ENCODE results near the gene CRABP2.
A peak's percentile ranks its signal among the peaks of the same experiment; 100 is the strongest.

CRABP2 gene

DNA sequence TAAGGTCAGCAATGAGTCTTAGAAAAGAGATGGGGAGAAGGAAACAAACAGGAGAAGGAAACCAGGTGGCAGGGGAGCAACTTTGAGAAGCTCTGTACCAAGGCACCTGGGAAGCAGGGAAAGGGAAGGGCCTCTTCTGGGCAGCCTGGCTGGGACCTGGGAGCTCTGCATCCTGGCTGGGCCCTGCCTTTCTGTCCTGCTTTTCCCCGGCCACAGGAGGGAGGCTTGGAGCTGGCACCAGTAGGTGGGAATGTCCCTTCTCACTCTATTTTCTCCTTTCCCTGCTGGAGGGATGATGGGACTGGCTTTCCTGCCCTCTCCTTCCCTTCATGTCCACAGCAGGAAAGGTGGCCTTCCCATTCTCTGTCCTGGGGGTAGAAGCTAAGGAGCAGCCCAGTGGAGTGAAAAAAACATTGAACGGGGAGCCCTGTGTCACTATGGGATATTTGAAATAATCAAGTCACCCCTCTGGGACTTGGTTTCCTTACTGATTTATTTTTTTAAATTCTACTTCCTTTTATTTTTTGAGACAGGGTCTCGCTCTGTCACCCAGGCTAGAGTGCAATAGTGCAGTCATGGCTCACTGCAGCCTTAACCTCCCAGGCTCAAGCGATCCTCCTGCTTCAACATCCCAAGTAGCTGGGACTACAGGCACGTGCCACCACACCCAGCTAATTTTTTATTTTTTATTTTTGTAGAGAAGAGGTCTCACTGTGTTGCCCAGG is 23.1 kb downstream of the CRABP2 start:
- TF ChIP-seq POU2F2 (IDR thresholded peaks at IDR 0.05; ENCODE audit: low read depth, low read length) (no peak), POLR2AphosphoS5 (IDR thresholded peaks at IDR 0.05; ENCODE audit: low read depth, low read length) (no peak), SPI1 (IDR thresholded peaks at IDR 0.05; ENCODE audit: low read depth, low read length) (no peak), POLR2A (IDR thresholded peaks at IDR 0.05; ENCODE audit: low read depth, low read length) (no peak), TAF1 (IDR thresholded peaks at IDR 0.05; ENCODE audit: low read depth, low read length) (no peak), PAX5 (IDR thresholded peaks at IDR 0.05; ENCODE audit: insufficient read depth, low read length, severe bottlenecking) (no peak)
- FAIRE-seq = no peak
- DNase-seq (ENCODE audit: insufficient read length, low spot score) = no peak

DNA sequence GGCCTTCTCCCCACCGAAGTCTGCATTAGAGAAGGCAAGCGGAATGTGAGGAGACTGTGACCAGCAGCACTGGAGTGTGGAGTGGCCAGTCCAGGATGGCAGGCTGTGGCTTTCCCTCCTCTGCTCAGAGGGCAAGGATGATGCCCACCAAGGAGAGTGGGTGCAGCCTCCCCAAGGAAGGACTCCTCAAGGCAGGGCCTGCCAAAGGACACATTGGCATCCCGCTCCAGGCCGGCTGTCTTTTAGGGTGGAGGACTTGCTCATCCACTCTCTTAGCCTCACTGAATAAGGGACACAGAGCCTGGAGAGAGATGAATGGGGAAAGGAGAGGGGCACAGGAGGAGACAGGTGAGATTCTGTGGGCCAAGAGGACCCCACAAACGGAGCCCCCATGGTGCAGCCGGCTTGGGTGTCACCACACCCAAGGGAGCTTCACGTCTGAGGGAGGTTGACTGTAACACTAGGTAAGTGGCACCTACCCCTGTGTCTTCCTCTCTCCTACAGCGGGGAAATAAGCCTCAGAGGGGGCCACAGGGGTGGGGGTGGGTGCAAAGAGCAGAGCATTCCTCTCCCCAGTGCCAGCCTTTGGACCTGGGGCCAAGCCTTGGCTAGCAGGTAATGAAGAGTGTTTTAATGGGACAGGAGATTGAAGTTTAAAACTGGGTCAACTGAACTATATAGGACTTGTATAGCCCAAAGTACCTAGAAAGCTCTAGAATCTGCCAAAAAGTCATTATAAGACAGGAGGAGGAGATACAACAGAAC is 24.0 kb downstream of the CRABP2 start:
- no peak for TF ChIP-seq PAX5 (IDR thresholded peaks at IDR 0.05; ENCODE audit: insufficient read depth, low read length, severe bottlenecking)
- TF ChIP-seq POLR2A (IDR thresholded peaks at IDR 0.05; ENCODE audit: low read depth, low read length) = no peak
- no peak for TF ChIP-seq POU2F2 (IDR thresholded peaks at IDR 0.05; ENCODE audit: low read depth, low read length)
- TF ChIP-seq POLR2AphosphoS5 (IDR thresholded peaks at IDR 0.05; ENCODE audit: low read depth, low read length) = no peak
- TF ChIP-seq TAF1 (IDR thresholded peaks at IDR 0.05; ENCODE audit: low read depth, low read length) = no peak
- TF ChIP-seq SPI1 (IDR thresholded peaks at IDR 0.05; ENCODE audit: low read depth, low read length) = no peak
- DNase-seq (ENCODE audit: insufficient read length, low spot score) (no peak), FAIRE-seq (no peak)

DNA sequence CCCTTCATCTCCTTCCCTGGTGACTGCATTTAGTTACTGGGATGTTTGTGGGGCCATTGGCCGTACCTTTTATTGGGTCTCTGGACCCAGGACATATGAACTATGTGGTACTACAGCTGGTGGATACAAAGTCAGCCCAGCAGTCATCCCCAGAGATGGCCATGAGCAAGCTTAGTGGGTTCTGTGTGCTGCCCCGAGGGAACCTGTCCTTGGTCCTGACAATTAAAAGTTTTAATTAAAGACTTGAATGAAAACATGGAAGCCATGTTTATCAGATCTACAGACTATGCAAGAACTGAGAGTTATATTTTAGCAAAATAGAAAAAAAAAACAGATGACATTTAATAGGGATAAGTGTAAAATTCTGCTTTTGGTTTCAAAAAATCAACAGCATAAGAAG is 25.3 kb downstream of the CRABP2 start:
- no peak for FAIRE-seq
- no peak for DNase-seq (ENCODE audit: insufficient read length, low spot score)
- TF ChIP-seq POLR2A (IDR thresholded peaks at IDR 0.05; ENCODE audit: low read depth, low read length) (no peak), SPI1 (IDR thresholded peaks at IDR 0.05; ENCODE audit: low read depth, low read length) (no peak), POLR2AphosphoS5 (IDR thresholded peaks at IDR 0.05; ENCODE audit: low read depth, low read length) (no peak), POU2F2 (IDR thresholded peaks at IDR 0.05; ENCODE audit: low read depth, low read length) (no peak), TAF1 (IDR thresholded peaks at IDR 0.05; ENCODE audit: low read depth, low read length) (no peak), PAX5 (IDR thresholded peaks at IDR 0.05; ENCODE audit: insufficient read depth, low read length, severe bottlenecking) (no peak)

DNA sequence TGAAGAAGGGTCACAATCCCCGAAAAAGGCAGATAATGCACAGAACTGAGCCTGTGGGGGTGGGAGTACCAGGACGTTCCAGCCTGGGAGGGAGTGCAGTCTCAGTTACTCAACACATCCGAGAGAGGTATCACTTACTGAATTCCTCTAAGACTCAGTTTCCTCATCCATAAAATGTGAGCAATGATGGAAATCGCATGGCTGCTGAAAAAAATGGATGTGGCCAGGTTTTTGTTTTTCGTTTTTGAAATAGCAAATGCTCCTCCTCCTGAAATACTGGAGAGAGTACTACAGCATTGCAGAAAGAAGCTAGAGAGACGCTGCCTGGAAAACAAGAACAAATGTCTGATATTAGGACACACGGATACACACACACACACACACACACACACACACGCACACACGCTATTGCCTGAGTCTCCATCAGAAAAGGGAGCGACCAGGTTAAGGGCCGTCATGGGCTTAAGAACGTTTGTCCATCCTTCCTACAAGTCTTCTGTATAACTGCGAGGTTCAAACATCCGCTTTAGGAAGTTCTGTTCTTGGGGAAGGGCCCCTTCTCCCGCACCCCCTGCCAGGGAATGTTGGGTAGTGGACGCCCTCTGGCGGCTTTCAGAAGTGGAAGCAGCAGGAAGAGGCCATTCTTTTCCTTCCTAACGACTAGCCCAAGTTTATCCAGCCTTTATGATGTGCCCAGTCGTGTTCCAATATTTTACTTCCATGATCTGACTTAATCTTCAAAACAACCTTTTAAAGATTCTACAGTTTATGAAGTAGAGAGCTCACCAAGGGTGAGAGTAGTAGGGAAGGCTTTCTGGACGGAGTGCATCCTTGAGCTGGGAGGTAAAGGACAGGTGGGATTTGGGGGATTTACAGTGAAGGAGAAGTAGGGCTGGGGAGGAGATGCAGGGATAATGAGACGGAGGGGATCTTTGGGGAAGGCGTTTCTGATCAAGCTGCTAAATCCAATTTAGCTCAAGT is 27.5 kb downstream of the CRABP2 start:
- FAIRE-seq (peak; percentile 75), DNase-seq (ENCODE audit: insufficient read length, low spot score) (no peak)
- TF ChIP-seq POLR2AphosphoS5 (IDR thresholded peaks at IDR 0.05; ENCODE audit: low read depth, low read length) = no peak
- no peak for TF ChIP-seq POU2F2 (IDR thresholded peaks at IDR 0.05; ENCODE audit: low read depth, low read length)
- TF ChIP-seq SPI1 (IDR thresholded peaks at IDR 0.05; ENCODE audit: low read depth, low read length) = no peak
- no peak for TF ChIP-seq TAF1 (IDR thresholded peaks at IDR 0.05; ENCODE audit: low read depth, low read length)
- no peak for TF ChIP-seq POLR2A (IDR thresholded peaks at IDR 0.05; ENCODE audit: low read depth, low read length)
- no peak for TF ChIP-seq PAX5 (IDR thresholded peaks at IDR 0.05; ENCODE audit: insufficient read depth, low read length, severe bottlenecking)

DNA sequence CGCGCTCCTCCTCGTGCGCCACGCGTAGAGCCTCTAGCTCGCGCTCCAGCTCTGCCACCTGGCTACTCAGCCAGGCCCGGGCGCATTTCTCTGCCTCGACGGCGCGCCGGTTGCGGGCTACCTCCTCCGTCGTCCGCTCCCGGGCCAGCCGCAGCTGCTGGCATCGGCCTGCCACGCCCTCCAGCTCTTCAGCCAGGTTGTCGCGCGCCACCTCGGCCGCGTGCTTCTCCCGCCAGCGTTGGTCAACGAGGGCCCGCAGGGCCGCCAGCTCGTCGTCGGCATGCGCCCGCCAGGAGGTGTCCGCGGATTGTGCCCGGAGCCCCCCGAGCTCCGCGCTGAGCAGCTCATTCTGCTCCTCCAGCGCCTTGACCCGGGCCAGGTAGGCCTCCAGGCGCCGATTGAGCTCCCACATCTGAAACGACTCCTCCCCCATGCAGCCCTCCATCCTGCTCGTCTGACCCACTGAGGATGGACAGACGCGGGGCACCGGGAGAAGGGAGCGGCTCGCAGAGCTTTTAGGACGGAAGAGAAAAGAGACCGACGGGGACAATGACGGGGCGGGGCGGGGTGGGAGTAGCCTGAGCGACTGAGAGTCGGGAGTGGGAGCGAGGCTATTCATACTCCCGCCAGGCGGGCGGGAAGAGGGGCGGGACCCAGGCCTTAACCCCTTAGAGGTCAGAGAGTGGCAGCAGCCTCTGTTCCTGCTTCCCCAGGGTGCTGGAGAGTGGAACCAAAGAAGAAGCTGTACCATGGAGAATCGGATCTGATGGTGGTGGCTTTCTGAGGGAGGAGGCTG is 28.4 kb downstream of the CRABP2 start, which contains the start of gene NES:
Gene NES (minus strand): TSS at position 588 of the 796 bp plus-strand sequence. CDS start 143 bp downstream, at position 445.
- DNase-seq (ENCODE audit: insufficient read length, low spot score) (no peak), FAIRE-seq (no peak)
- no peak for TF ChIP-seq SPI1 (IDR thresholded peaks at IDR 0.05; ENCODE audit: low read depth, low read length)
- TF ChIP-seq POU2F2 (IDR thresholded peaks at IDR 0.05; ENCODE audit: low read depth, low read length) = no peak
- no peak for TF ChIP-seq PAX5 (IDR thresholded peaks at IDR 0.05; ENCODE audit: insufficient read depth, low read length, severe bottlenecking)
- TF ChIP-seq TAF1 (IDR thresholded peaks at IDR 0.05; ENCODE audit: low read depth, low read length) = no peak
- no peak for TF ChIP-seq POLR2AphosphoS5 (IDR thresholded peaks at IDR 0.05; ENCODE audit: low read depth, low read length)
- TF ChIP-seq POLR2A (IDR thresholded peaks at IDR 0.05; ENCODE audit: low read depth, low read length) = no peak

DNA sequence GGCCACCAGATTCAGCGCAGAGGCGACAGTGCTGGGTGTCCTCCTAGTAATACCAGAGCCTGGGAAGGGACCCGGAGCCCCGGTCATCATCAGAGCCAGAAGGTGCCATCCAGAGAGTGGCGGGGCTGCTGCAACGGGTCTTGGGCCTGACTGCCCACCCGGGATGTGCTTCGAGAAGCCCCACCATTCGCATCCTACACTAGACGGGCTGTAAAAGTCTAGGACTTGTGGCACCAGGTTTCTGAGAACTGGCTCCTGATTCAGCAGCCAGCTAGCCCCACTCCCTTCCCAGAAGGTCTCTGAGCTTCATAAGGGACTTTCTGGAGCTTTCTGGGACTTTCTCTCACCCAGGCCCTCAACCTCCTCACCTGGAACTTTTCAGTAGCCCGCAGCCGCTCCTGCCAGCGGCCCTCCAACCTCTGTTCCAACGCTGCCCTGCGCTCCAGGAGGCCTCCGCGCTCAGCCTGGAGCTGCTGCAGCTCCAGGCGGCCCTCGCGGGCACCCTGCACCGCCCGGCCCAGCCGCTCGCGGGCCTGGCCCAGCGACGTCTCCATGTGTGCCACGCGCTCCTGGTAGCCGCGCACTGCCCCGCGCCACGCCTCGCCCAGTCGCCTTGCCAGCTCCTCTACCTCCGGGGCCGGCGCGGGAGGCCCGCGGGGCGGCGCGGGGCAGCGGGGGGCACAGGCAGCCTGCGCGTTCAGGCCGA is 29.1 kb downstream of the CRABP2 start:
- FAIRE-seq (no peak), DNase-seq (ENCODE audit: insufficient read length, low spot score) (no peak)
- TF ChIP-seq POLR2A (IDR thresholded peaks at IDR 0.05; ENCODE audit: low read depth, low read length) (no peak), POU2F2 (IDR thresholded peaks at IDR 0.05; ENCODE audit: low read depth, low read length) (no peak), SPI1 (IDR thresholded peaks at IDR 0.05; ENCODE audit: low read depth, low read length) (no peak), POLR2AphosphoS5 (IDR thresholded peaks at IDR 0.05; ENCODE audit: low read depth, low read length) (no peak), TAF1 (IDR thresholded peaks at IDR 0.05; ENCODE audit: low read depth, low read length) (no peak), PAX5 (IDR thresholded peaks at IDR 0.05; ENCODE audit: insufficient read depth, low read length, severe bottlenecking) (no peak)

DNA sequence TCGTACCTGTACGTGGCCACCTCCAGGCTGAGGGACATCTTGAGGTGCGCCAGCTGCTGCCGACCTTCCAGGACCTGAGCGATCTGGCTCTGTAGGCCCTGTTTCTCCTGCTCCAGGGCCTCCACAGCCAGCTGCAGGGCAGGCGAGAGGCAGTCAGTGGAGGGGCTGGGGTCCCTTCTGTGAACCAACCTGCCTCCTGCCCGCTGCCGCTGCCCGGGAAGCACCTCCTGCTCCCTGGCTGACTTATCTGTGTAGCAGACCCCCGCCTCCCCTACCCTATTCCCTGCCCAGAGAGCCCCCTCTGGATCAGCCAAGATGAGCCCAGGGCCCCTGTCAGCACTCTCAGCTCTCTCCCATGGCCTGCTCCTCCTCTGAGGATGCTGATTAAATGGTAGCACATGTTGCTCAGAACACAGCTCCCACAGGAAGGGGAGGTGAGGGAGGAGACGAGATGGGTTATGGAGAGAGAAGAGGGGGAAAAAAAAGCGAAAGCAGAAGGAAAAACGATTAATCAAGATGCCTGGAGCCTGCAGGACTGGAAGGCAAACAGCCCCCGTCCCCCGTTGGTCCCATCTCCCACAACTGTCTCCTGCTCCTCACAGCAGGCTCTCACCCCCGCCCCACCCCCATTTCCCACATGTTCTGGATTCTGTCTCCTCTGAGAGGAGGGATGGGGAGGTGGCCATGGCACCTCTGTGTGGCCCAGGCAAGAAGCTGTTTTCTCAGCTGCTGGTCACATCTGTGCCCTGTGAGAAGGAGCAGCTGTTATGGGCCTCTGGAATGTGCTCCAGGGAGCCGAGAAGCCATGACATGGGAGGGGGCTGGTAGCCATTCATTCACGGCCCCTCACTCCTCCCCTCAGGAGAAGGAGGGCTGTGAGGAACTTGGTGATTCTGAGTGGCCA is 29.9 kb downstream of the CRABP2 start:
- TF ChIP-seq POLR2A (IDR thresholded peaks at IDR 0.05; ENCODE audit: low read depth, low read length) (no peak), SPI1 (IDR thresholded peaks at IDR 0.05; ENCODE audit: low read depth, low read length) (no peak), POLR2AphosphoS5 (IDR thresholded peaks at IDR 0.05; ENCODE audit: low read depth, low read length) (no peak), TAF1 (IDR thresholded peaks at IDR 0.05; ENCODE audit: low read depth, low read length) (no peak), POU2F2 (IDR thresholded peaks at IDR 0.05; ENCODE audit: low read depth, low read length) (no peak), PAX5 (IDR thresholded peaks at IDR 0.05; ENCODE audit: insufficient read depth, low read length, severe bottlenecking) (no peak)
- FAIRE-seq (no peak), DNase-seq (ENCODE audit: insufficient read length, low spot score) (no peak)
